GM13977 (cell line): ENCODE measurements around the gene ATP23.
A peak's percentile ranks its signal among the peaks of the same experiment; 100 is the strongest.

Experiments
- DNase-seq: peaks from one replicate; pipeline ENCODE4 v3.0.0; 2012; ENCODE audit warnings: low spot score
- CTCF ChIP-seq: IDR thresholded peaks from 2 replicates; pipeline ENCODE4 v1.5.1; 2012; ENCODE audit warnings: mild to moderate bottlenecking, control low read depth; ENCODE audit not compliant: insufficient read depth; ENCODE audit errors: extremely low read depth, missing control alignments
- in situ Hi-C: fragments of 300-500 bp; cut with MboI; formaldehyde crosslinking; loops from one replicate; pipeline ENCODE4 v1.12.0; 2022; ENCODE audit warnings: low sequenced_read_pairs, low pct_unique_long_range_greater_than_20kb, mixed read lengths, inconsistent platforms; ENCODE audit not compliant: unreplicated experiment

The ATP23 gene

GRCh38 chr12:57941165-57941894 lies at the start of gene ATP23:
ATP23 (plus strand) TSS chr12:57941567; CDS start chr12:57941702, 135 bp downstream.
- in situ Hi-C loops: no loop called here
- DNase-seq: peak; percentile 93
- TF ChIP-seq CTCF: no peak

- in situ Hi-C loops: no loop called here
- no peak for TF ChIP-seq CTCF
- no peak for DNase-seq
Observed at GRCh38 chr12:57892232-57892972, 49.0 kb upstream of the ATP23 start.

- in situ Hi-C loops: no loop called here
- no peak for DNase-seq
- TF ChIP-seq CTCF: no peak
Observed at GRCh38 chr12:57893431-57894353, 47.7 kb upstream of the ATP23 start.

GRCh38 chr12:57894399-57895292 lies 46.7 kb upstream of the ATP23 start:
- DNase-seq: no peak
- TF ChIP-seq CTCF: no peak
- in situ Hi-C loops: no loop called here

- in situ Hi-C loops: no loop called here
Observed at GRCh38 chr12:57895389-57896114, 45.8 kb upstream of the ATP23 start.

More at GRCh38 chr12:57895389-57896114, 45.8 kb upstream of the ATP23 start:
- no peak for DNase-seq
- TF ChIP-seq CTCF: no peak
